Erythroblast (primary cell): ENCODE measurements around the gene ZBTB7C.

ENCODE experiments used
- GATA1 ChIP-seq: IDR thresholded peaks from 2 replicates; pipeline ENCODE4 v1.6.1; 2011; ENCODE audit warnings: low read depth, mild to moderate bottlenecking, control low read depth, low read length, moderate library complexity
- POLR2A ChIP-seq: IDR thresholded peaks from 2 replicates; pipeline ENCODE4 v1.6.1; 2011; ENCODE audit warnings: mild to moderate bottlenecking, low read length

DNA sequence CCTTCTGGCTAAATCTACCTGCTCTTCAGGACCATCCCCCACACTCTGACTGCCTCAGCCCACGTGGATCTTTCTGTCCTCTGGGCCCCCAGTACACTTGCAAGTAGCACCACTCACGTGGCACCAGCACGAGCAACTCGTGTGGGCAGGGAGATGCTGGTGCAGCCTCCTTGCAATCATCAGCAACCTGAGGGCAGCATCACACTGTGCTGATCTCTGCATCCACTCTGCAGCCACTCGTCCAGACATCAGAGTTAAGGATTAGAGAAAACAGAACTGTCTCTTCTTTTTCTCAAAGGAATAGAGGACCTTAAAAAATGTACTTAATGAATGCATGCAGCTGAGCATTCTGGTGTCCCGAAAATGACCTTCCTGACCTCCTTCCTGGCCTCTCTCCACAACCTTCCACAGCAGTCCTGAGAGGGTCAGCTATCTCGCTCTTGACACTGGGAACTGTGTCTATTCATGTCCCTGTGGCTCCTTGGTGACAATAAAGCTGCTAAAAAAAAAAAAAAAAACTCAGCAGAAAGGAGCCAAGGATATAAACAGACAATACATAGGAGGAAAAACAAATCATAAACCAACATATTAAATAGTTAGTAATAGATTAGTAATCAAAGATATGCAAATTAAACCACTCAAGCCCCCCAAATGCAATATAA is 145.9 kb downstream of the ZBTB7C start:
- TF ChIP-seq POLR2A (no peak), GATA1 (no peak)
